Tibial artery (tissue), 4 donors: Measurements from ENCODE around the gene GDI2.
"Not testable (repeated sequence)": the region's sequence is repeated elsewhere in the genome, so short reads cannot be mapped to it uniquely, and the experiment has no call there.

Experiments used
- DNase-seq, 2 donors: peaks; one replicate each; pipeline ENCODE4 v3.0.0-alpha.2; 2019
- H3K27ac ChIP-seq, 2 donors: fragments of 200-600 bp; sonication (generic) in 1 of 2; 1 replicate in 1 of 2; 2 replicates in 1 of 2; pipeline ENCODE4 v1.5.1; 2018 to 2019; ENCODE audit warnings: mild to moderate bottlenecking in 1 of 2
- H3K27me3 ChIP-seq, 2 donors: fragments of 200-600 bp; sonication (generic) in 1 of 2; one replicate each; pipeline versions ENCODE4 v1.5.1 to v1.6.0; 2016 to 2019
- H3K36me3 ChIP-seq, 3 donors: fragments of 200-600 bp; sonication (generic) in 2 of 3; one replicate each; pipeline ENCODE4 v1.5.1; 2016 to 2019; ENCODE audit warnings: mild to moderate bottlenecking in 2 of 3
- H3K4me1 ChIP-seq, 4 donors: fragments of 200-600 bp; sonication (generic) in 2 of 4; 1 replicate in 3 of 4; 2 replicates in 1 of 4; pipeline ENCODE4 v1.5.1; 2016 to 2019
- H3K4me3 ChIP-seq, 2 donors: fragments of 200-600 bp; sonication (generic) in 1 of 2; 1 replicate in 1 of 2; 2 replicates in 1 of 2; pipeline ENCODE4 v1.5.1; 2018 to 2019; ENCODE audit warnings: mild to moderate bottlenecking in 2 of 2
- H3K9me3 ChIP-seq, 3 donors: fragments of 200-600 bp; sonication (generic) in 1 of 3; one replicate each; pipeline ENCODE4 v1.5.1; 2016 to 2019
- CTCF ChIP-seq, 2 experiments: fragments of 200-600 bp in 1 of 2; fragments of 450-650 bp in 1 of 2; IDR thresholded peaks; one replicate each; pipeline ENCODE4 v1.5.1; 2017 to 2019; ENCODE audit warnings: antibody characterized with exemption in 2 of 2, mild to moderate bottlenecking in 1 of 2, moderate library complexity in 1 of 2
- intact Hi-C: fragments of 100-400 bp; cut with DNase I; formaldehyde crosslinking; loops from one replicate; pipeline ENCODE4 v1.15.0; 2023; ENCODE audit warnings: low total_unique reads

The GDI2 gene

DNA sequence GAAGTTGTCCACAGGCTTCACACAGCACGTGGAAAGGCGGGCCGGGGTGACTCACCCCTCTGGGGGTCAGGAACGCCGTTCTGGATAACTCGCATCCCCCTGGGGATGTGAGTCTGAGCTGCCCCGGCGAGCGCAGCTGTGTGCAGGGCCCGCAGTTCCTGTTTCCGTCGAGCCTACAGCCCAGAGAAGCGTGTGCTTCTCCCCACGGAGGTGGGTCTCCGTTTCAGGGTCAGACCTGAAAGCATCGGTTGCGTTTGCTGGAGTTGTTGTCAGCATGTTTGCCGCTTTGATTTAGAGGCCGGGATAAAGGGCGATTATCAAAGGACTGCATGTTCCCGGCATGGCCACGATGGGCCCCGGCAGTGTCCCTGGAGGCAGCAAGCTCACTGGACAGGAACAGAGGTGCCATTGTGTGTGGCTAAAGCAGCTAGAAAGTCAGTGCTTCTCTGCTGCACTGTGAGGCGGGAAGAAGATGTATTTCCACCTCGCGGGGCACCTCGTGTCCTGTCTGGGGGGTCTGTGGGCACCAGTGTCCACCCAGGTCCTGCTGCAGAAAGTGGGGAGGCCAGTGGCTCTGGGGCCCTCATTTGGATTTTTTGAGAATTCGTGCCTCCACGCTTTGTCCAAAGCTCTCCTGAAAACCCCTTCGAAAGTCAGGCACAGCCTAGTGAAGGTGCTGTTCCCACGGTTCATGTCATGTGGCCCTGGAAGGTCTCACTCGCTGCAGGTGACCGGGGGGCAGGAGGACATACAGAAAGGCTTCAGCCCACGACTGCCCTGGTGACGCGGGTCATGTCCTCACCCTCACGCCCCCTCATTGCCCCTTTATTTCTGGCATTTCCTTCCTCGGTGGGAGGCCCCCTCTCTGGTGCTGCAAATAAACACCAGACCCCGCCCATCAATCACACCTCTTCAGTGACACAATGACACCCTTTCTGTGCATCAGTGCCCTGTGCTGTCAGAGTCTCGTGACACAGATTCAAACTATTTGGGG, 27.4 kb upstream of the GDI2 start:
- Histone ChIP-seq H3K27ac (no peak overlapping the region), H3K27me3 (peaks cover 0 to 3% of the 10 kb centered on the region in 2 donors), H3K9me3 (no peaks in the 10 kb centered on the region), H3K4me1 (peaks cover 0 to 6% (median 0%) of the 10 kb centered on the region in 4 donors), H3K36me3 (no peaks in the 10 kb centered on the region), H3K4me3 (no peak overlapping the region)
- no peak for DNase-seq
- intact Hi-C loops: no loop called here
- no peak for TF ChIP-seq CTCF (IDR thresholded peaks at IDR 0.05)

- H3K27me3 ChIP-seq, H3K36me3 ChIP-seq, DNase-seq, intact Hi-C loops, H3K4me1 ChIP-seq, H3K27ac ChIP-seq, H3K4me3 ChIP-seq, H3K9me3 ChIP-seq: not testable (repeated sequence)
These were observed 22.9 kb upstream of the GDI2 start for GRCh38 chr10:5836181-5836580.

GRCh38 chr10:5835446-5836095, 22.3 kb upstream of the GDI2 start:
- no peak for DNase-seq
- no peak for TF ChIP-seq CTCF (IDR thresholded peaks at IDR 0.05)
- intact Hi-C loops: no loop called here

DNA sequence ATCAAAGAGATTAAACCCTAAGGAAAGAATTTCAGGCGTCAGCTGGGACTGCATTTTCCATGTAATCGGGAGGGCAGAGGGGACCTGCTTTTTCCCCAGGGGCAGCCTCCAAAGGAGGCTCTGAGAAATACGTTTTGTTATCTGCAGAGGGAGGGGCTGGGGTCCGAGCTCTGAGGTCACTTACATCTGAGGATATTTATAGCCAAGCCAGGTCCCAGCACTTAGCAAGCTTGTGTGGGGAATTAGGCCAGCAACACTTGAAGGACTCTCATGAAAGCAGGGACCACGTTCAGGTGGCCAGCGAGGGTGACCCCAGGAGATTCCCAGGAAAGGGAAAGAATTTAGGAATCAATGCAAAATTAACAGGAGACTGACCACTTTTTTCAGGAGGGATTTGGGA, 20.6 kb upstream of the GDI2 start:
- Histone ChIP-seq H3K4me1 (no peaks in the 10 kb centered on the region), H3K9me3 (no peaks in the 10 kb centered on the region), H3K27ac (no peak overlapping the region), H3K36me3 (no peaks in the 10 kb centered on the region), H3K4me3 (no peak overlapping the region), H3K27me3 (no peaks in the 10 kb centered on the region)
- no peak for TF ChIP-seq CTCF (IDR thresholded peaks at IDR 0.05)
- no peak for DNase-seq
- intact Hi-C loops: no loop called here

More at GRCh38 chr10:5835446-5836095, 22.3 kb upstream of the GDI2 start:
- Histone ChIP-seq H3K27me3 (peaks cover 0 to 3% of the 10 kb centered on the region in 2 donors), H3K27ac (no peak overlapping the region), H3K4me1 (no peaks in the 10 kb centered on the region), H3K9me3 (no peaks in the 10 kb centered on the region), H3K36me3 (no peaks in the 10 kb centered on the region), H3K4me3 (no peak overlapping the region)

DNA sequence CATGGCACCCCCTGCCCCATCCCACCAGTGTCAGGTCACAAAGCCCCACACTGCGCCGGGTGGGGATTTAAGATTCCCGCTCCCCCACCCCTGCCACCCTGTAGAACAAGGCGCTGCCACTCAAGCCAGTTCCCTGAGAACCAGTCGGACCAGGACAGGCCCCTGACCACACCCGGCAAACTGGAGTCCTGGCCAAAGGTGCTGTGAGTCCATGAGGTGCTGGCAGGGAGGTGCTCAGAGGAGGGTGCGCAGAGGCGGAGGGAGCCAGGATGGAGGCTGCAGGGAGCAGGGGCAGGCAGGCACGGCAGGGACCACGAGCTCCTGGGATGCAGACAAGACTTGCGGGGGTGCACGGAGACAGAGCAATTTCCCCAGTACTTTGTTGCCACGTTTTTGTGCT, 19.7 kb upstream of the GDI2 start:
- no peak for TF ChIP-seq CTCF (IDR thresholded peaks at IDR 0.05)
- intact Hi-C loops: no loop called here
- H3K4me1 ChIP-seq: no peaks in the 10 kb centered on the region

GRCh38 chr10:5831446-5831782, 18.2 kb upstream of the GDI2 start:
- no peaks in the 10 kb centered on the region for H3K9me3 ChIP-seq
- no peaks in the 10 kb centered on the region for H3K27me3 ChIP-seq
- H3K4me3 ChIP-seq: no peak overlapping the region
- TF ChIP-seq CTCF (IDR thresholded peaks at IDR 0.05): no peak
- intact Hi-C loops: no loop called here
- H3K4me1 ChIP-seq: no peaks in the 10 kb centered on the region
- no peaks in the 10 kb centered on the region for H3K36me3 ChIP-seq
- no peak for DNase-seq
- H3K27ac ChIP-seq: no peak overlapping the region

More for the DNA sequence above, 19.7 kb upstream of the GDI2 start:
- no peaks in the 10 kb centered on the region for H3K36me3 ChIP-seq
- no peak overlapping the region for H3K4me3 ChIP-seq
- H3K9me3 ChIP-seq: no peaks in the 10 kb centered on the region
- no peaks in the 10 kb centered on the region for H3K27me3 ChIP-seq
- no peak for DNase-seq
- H3K27ac ChIP-seq: no peak overlapping the region
